Smooth muscle cell (in vitro differentiated cells): ENCODE results near the gene RTRAF. TPM values are rescaled to one million over a fixed set of nuclear protein-coding genes. Genes with fewer than 3 reads are reported as not detected.

Experiments
- DNase-seq: peaks from one replicate; lab custom pipeline; 2025; ENCODE audit not compliant: unreplicated experiment; lab: John Stamatoyannopoulos, UW
- H2AFZ ChIP-seq: fragments of 200-600 bp; sonication (generic); 2 replicates; pipeline ENCODE4 v1.6.0; 2016; ENCODE audit warnings: antibody characterized with exemption, low read depth, mild to moderate bottlenecking
- H3F3A ChIP-seq: fragments of 200-600 bp; sonication (generic); 2 replicates; pipeline ENCODE4 v1.6.0; 2017; ENCODE audit warnings: antibody characterized with exemption, low read depth
- H3K27ac ChIP-seq: fragments of 200-600 bp; sonication (generic); 2 replicates; pipeline ENCODE4 v1.5.1; 2016; ENCODE audit warnings: low read depth, mild to moderate bottlenecking
- H3K27me3 ChIP-seq: fragments of 200-600 bp; sonication (generic); 2 replicates; pipeline ENCODE4 v1.6.1; 2016; ENCODE audit warnings: low read depth, mild to moderate bottlenecking
- H3K36me3 ChIP-seq: fragments of 200-600 bp; sonication (generic); 2 replicates; pipeline ENCODE4 v1.5.1; 2016; ENCODE audit warnings: low read depth
- H3K4me1 ChIP-seq: fragments of 200-600 bp; sonication (generic); 2 replicates; pipeline ENCODE4 v1.5.1; 2016; ENCODE audit warnings: low read depth
- H3K4me2 ChIP-seq: fragments of 200-600 bp; sonication (generic); 2 replicates; pipeline ENCODE4 v1.6.0; 2016; ENCODE audit warnings: mild to moderate bottlenecking
- H3K4me3 ChIP-seq: fragments of 200-600 bp; sonication (generic); 2 replicates; pipeline ENCODE4 v1.5.1; 2016; ENCODE audit warnings: mild to moderate bottlenecking
- H3K79me2 ChIP-seq: fragments of 200-600 bp; sonication (generic); 2 replicates; pipeline ENCODE4 v1.6.0; 2016; ENCODE audit warnings: low read depth, mild to moderate bottlenecking
- H3K9ac ChIP-seq: fragments of 200-600 bp; sonication (generic); 2 replicates; pipeline ENCODE4 v1.6.0; 2016; ENCODE audit warnings: low read depth
- H3K9me3 ChIP-seq: fragments of 200-600 bp; sonication (generic); replicated peaks from 2 replicates; pipeline ENCODE4 v1.5.1; 2016; ENCODE audit warnings: low read depth
- H4K20me1 ChIP-seq: fragments of 200-600 bp; sonication (generic); 2 replicates; pipeline ENCODE4 v1.6.0; 2016; ENCODE audit warnings: low read depth
- WGBS: methylation state at CpG from one replicate; pipeline ENCODE4 v1.1.7; 2016; ENCODE audit warnings: low lambda C conversion rate; 5-methylcytosine and 5-hydroxymethylcytosine counted together
- polyA plus RNA-seq: library from polyadenylated mRNA; unstranded; fragments of >200 nt; fragmentation: Nextera tagmentation; extraction: Ambion mirVana; gene quantifications from 2 replicates; pipeline ENCODE4 v1.2.1, GENCODE V29; 2016
- total RNA-seq: library from RNA; depleted of rRNA; stranded (reverse); fragments of >200 nt; gene quantifications from 2 replicates; pipeline ENCODE4 v1.2.3, GENCODE V29; 2014
- TF ChIP-seq, protein P1 (sequence below): fragments of 200-600 bp; sonication (generic); IDR thresholded peaks from 2 replicates; pipeline ENCODE4 v1.5.1; 2017; ENCODE audit warnings: borderline replicate concordance, mild to moderate bottlenecking, antibody characterized with exemption; ENCODE audit not compliant: insufficient read depth, poor library complexity, severe bottlenecking

The RTRAF gene
- total and polyA plus RNA-seq, 2 experiments from 2014 or later, result 163 to 218 TPM

DNA sequence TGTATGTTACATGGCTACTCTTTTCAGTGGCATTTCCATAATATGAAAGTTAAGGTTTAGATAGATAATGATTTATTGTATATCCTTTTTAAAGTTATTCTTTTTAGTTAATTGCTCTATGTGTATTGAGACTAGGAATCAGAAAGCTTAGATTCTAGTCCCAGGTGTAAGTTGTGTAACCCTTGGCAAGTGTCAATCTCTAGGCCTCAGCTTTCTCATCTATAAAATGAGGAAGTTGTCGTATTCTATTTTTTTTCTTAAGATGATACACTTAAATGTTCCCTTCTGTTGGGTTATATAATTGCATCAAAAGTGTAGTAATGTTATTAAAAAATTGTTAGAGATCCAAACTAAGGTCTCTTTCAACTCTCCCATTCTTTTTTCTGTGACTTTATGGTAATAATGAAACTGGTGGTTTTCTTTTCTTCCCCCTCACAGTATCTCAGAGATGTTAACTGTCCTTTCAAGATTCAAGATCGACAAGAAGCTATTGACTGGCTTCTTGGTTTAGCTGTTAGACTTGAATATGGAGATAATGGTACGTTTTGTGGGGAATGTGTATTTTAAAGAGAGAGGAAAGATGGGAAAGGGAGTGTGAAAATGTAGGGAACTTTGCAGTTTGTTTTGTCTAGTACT lies 4.1 kb downstream of the RTRAF start:
- Histone ChIP-seq H3F3A (no peaks in the 10 kb centered on the region), H3K9me3 (no peaks in the 10 kb centered on the region), H3K4me2 (no peak overlapping the region), H3K4me3 (no peak overlapping the region), H2AFZ (no peak overlapping the region), H4K20me1 (peaks cover 26% of the 10 kb centered on the region), H3K36me3 (peaks cover 21% of the 10 kb centered on the region), H3K4me1 (peaks cover 22% of the 10 kb centered on the region), H3K27me3 (no peaks in the 10 kb centered on the region), H3K27ac (no peak overlapping the region), H3K79me2 (peaks cover 64% of the 10 kb centered on the region), H3K9ac (no peak overlapping the region)
- TF ChIP-seq, protein P1, sequence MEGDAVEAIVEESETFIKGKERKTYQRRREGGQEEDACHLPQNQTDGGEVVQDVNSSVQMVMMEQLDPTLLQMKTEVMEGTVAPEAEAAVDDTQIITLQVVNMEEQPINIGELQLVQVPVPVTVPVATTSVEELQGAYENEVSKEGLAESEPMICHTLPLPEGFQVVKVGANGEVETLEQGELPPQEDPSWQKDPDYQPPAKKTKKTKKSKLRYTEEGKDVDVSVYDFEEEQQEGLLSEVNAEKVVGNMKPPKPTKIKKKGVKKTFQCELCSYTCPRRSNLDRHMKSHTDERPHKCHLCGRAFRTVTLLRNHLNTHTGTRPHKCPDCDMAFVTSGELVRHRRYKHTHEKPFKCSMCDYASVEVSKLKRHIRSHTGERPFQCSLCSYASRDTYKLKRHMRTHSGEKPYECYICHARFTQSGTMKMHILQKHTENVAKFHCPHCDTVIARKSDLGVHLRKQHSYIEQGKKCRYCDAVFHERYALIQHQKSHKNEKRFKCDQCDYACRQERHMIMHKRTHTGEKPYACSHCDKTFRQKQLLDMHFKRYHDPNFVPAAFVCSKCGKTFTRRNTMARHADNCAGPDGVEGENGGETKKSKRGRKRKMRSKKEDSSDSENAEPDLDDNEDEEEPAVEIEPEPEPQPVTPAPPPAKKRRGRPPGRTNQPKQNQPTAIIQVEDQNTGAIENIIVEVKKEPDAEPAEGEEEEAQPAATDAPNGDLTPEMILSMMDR, result no peak
- WGBS, result 85% methylated on average over 3 of the region's 3 CpGs
- DNase-seq, result no peak

DNA sequence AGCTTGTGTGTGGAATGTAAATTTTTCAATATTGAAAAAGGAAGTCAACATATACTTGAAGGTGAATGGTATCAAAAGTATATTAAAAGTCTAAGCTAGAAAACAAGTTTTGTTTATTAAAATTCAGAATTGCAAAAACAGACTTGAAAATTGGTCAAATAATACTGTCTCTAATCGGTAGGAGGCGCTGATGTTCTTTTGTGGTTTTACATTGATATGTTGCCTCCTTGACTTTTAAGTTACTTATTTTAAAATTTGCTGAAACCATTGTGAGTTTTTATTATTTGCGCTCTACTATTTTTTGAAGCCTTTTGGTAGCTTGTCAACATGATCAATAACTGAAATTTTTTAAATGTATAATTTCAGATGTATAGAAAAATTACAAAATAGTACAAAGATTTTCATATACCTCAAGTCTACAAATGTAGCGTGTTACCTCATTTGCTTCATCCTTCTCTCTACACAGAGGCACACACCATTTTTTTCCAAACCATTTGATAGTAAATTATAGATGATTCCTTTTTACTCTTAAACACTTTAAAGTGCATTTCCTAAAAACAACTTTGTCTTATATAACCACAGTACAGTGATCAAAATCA lies 6.9 kb downstream of the RTRAF start:
- Histone ChIP-seq H3F3A (peaks cover 7% of the 10 kb centered on the region), H2AFZ (no peak overlapping the region), H3K4me1 (peaks cover 4% of the 10 kb centered on the region), H3K9ac (no peak overlapping the region), H3K27ac (peak overlapping the region; percentile 16), H3K36me3 (peaks cover 28% of the 10 kb centered on the region), H3K27me3 (no peaks in the 10 kb centered on the region), H3K9me3 (no peaks in the 10 kb centered on the region), H3K4me2 (no peak overlapping the region), H3K79me2 (peaks cover 60% of the 10 kb centered on the region), H3K4me3 (no peak overlapping the region), H4K20me1 (peaks cover 26% of the 10 kb centered on the region)
- TF ChIP-seq, protein P1, result peak; percentile 83
- 50% methylated on average over 4 of the region's 4 CpGs for WGBS
- no peak for DNase-seq

DNA sequence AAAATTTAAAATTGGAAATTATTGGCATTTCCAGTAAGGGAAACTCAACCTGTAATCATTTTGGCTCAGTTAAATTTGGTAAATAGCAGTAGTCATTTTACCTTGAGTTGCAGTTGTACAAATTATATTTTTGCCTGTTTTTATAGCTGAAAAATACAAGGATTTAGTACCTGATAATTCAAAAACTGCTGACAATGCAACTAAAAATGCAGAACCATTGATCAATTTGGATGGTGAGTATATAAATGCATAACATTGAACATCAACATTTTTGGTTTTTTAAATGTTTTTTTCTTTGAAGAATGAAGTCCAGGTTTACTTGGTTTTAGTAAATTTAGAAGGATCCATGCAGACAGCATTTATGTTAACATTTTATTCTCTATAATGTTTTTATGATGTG lies 9.0 kb downstream of the RTRAF start:
- H3K4me1 ChIP-seq, result no peaks in the 10 kb centered on the region
- no peak overlapping the region for H2AFZ ChIP-seq
- no peaks in the 10 kb centered on the region for H3K27me3 ChIP-seq
- H3K27ac ChIP-seq, result peak overlapping the region; percentile 76
- H3K4me3 ChIP-seq, result no peak overlapping the region
- peaks cover 40% of the 10 kb centered on the region for H3K79me2 ChIP-seq
- no peaks in the 10 kb centered on the region for H3K9me3 ChIP-seq
- H3F3A ChIP-seq, result peaks cover 7% of the 10 kb centered on the region
- H4K20me1 ChIP-seq, result peaks cover 17% of the 10 kb centered on the region
- TF ChIP-seq, protein P1, result no peak
- H3K36me3 ChIP-seq, result peaks cover 19% of the 10 kb centered on the region
- DNase-seq, result no peak
- H3K9ac ChIP-seq, result no peak overlapping the region
- H3K4me2 ChIP-seq, result no peak overlapping the region

DNA sequence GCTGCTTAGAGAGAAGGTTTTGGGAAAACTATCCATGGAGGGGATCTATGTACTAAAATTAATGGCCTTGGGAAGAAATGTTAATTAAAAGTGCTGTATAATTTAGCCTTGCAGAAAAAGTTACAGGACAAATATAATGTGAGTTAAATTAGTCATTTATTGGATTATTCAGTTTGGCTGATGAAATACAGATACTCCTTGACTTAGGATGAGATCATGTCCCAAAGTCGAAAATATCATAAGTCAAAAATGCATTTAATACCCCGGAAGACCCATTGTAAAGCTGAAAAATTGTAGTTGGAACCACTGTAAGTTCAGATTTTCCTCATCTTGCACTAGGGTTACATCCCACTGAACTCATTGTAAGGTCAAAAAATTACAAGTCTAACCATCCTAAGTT lies 9.7 kb downstream of the RTRAF start:
- Histone ChIP-seq H3F3A (peaks cover 11% of the 10 kb centered on the region), H3K36me3 (peaks cover 20% of the 10 kb centered on the region), H3K27ac (peak overlapping the region; percentile 76), H3K4me3 (no peak overlapping the region), H3K79me2 (peaks cover 36% of the 10 kb centered on the region), H3K9me3 (no peaks in the 10 kb centered on the region), H4K20me1 (peaks cover 17% of the 10 kb centered on the region), H3K4me1 (no peaks in the 10 kb centered on the region), H3K9ac (no peak overlapping the region), H2AFZ (no peak overlapping the region), H3K27me3 (no peaks in the 10 kb centered on the region), H3K4me2 (no peak overlapping the region)
- TF ChIP-seq, protein P1, result no peak
- WGBS, result 75% methylated on average over 2 of the region's 2 CpGs
- DNase-seq, result no peak
